AG04449 (cell line): ENCODE data around the gene ESF1.
A peak's percentile ranks its signal among the peaks of the same experiment; 100 is the strongest.

Source experiments
- CTCF ChIA-PET: fragments of 350-600 bp; formaldehyde crosslinking; extraction: SDS; loops from one replicate; lab custom pipeline; 2021; ENCODE audit warnings: antibody characterized with exemption; lab: Yijun Ruan, JAX
- POLR2A ChIA-PET: fragments of 400-600, 350-600 bp; formaldehyde crosslinking; extraction: SDS; loops from one replicate; lab custom pipeline; 2020; ENCODE audit warnings: antibody characterized with exemption, inconsistent platforms; lab: Yijun Ruan, JAX
- DNase-seq: peaks from one replicate; pipeline ENCODE4 v3.0.0-alpha.2; 2010; ENCODE audit warnings: low read depth, low spot score
- H3K4me3 ChIP-seq: 2 replicates; pipeline ENCODE4 v1.5.1; 2011; ENCODE audit warnings: low read depth, mild to moderate bottlenecking, control low read depth, low read length
- CTCF ChIP-seq: IDR thresholded peaks from one replicate; pipeline ENCODE4 v1.5.1; 2011; ENCODE audit warnings: mild to moderate bottlenecking, moderate library complexity, low read length, control low read depth, inconsistent platforms; ENCODE audit not compliant: insufficient read depth; ENCODE audit errors: missing control alignments

ESF1 gene

GRCh38 chr20:13676682-13677081 lies 108.0 kb downstream of the ESF1 start:
- no peak overlapping the region for H3K4me3 ChIP-seq
- TF ChIP-seq CTCF, result no peak
- ChIA-PET POLR2A (no interaction called here), CTCF (no interaction called here)
- no peak for DNase-seq

GRCh38 chr20:13672690-13673089 lies 112.0 kb downstream of the ESF1 start:
- TF ChIP-seq CTCF, result no peak
- no peak for DNase-seq
- CTCF ChIA-PET, result no interaction called here
- POLR2A ChIA-PET, result no interaction called here
- no peak overlapping the region for H3K4me3 ChIP-seq

- ChIA-PET POLR2A (no interaction called here), CTCF (interaction anchor here (0.7 kb wide), 1 partner anchor 28 kb away, joined by 3 read pairs; no protein-coding TSS in a partner anchor)
- H3K4me3 ChIP-seq, result no peak overlapping the region
- DNase-seq, result peak; percentile 12
- no peak for TF ChIP-seq CTCF
These were observed 112.8 kb downstream of the ESF1 start for GRCh38 chr20:13671916-13672378.

GRCh38 chr20:13671512-13671911 lies 113.2 kb downstream of the ESF1 start:
- ChIA-PET CTCF (interaction anchor here (0.7 kb wide), 1 partner anchor 28 kb away, joined by 3 read pairs; no protein-coding TSS in a partner anchor), POLR2A (no interaction called here)
- TF ChIP-seq CTCF, result no peak
- DNase-seq, result no peak
- H3K4me3 ChIP-seq, result no peak overlapping the region

- no peak for TF ChIP-seq CTCF
- ChIA-PET CTCF (interaction anchor here (0.9 kb wide), 1 partner anchor 101 kb away, joined by 3 read pairs; no protein-coding TSS in a partner anchor), POLR2A (no interaction called here)
- H3K4me3 ChIP-seq, result no peak overlapping the region
- DNase-seq, result no peak
These were observed 114.6 kb downstream of the ESF1 start for GRCh38 chr20:13670160-13670559.

GRCh38 chr20:13665709-13666395 lies 118.9 kb downstream of the ESF1 start:
- POLR2A ChIA-PET, result no interaction called here
- no peak overlapping the region for H3K4me3 ChIP-seq
- CTCF ChIA-PET, result no interaction called here

More at GRCh38 chr20:13665709-13666395, 118.9 kb downstream of the ESF1 start:
- TF ChIP-seq CTCF, result no peak
- no peak for DNase-seq
